Activated CD4-positive, alpha-beta T cell treated with anti-CD3 and anti-CD28 coated beads for 48 hours (primary cell): ENCODE measurements around the gene SPSB1.

Experiments used
- DNase-seq: peaks from one replicate; pipeline ENCODE4 v3.0.0-alpha.2; 2020

Gene SPSB1

GRCh38 chr1:9397997-9398526, 105.4 kb downstream of the SPSB1 start:
- DNase-seq = no peak

- DNase-seq = no peak
Measured at GRCh38 chr1:9399510-9400424, 107.1 kb downstream of the SPSB1 start.

- peak; percentile 17 for DNase-seq
Measured at GRCh38 chr1:9400425-9401079, 107.9 kb downstream of the SPSB1 start.

- no peak for DNase-seq
Measured at GRCh38 chr1:9401080-9401453, 108.4 kb downstream of the SPSB1 start.

- DNase-seq = no peak
Measured at GRCh38 chr1:9402256-9402616, 109.5 kb downstream of the SPSB1 start.

GRCh38 chr1:9402717-9403225, 110.1 kb downstream of the SPSB1 start:
- no peak for DNase-seq

GRCh38 chr1:9404117-9404914, 111.6 kb downstream of the SPSB1 start:
- DNase-seq = no peak

- no peak for DNase-seq
Measured at GRCh38 chr1:9406111-9406510, 113.4 kb downstream of the SPSB1 start.

- DNase-seq = peak; percentile 11
Measured at GRCh38 chr1:9410737-9411297, 118.1 kb downstream of the SPSB1 start.

- peak; percentile 82 for DNase-seq
Measured at GRCh38 chr1:9413071-9413876, 120.6 kb downstream of the SPSB1 start.

GRCh38 chr1:9413877-9414213, 121.2 kb downstream of the SPSB1 start:
- no peak for DNase-seq

GRCh38 chr1:9416506-9416905, 123.8 kb downstream of the SPSB1 start:
- no peak for DNase-seq

- DNase-seq = no peak
Measured at GRCh38 chr1:9416918-9417500, 124.3 kb downstream of the SPSB1 start.

GRCh38 chr1:9417695-9418094, 125.0 kb downstream of the SPSB1 start:
- peak; percentile 36 for DNase-seq

GRCh38 chr1:9418851-9419250, 126.2 kb downstream of the SPSB1 start:
- DNase-seq = no peak
